ENCODE data around the gene DENND4B.
A peak's percentile ranks its signal among the peaks of the same experiment; 100 is the strongest.

Gene DENND4B

GRCh38 chr1:153886127-153886526 is 60.4 kb downstream of the DENND4B start:
- no peak for DNase-seq (ENCODE audit: low spot score)

GRCh38 chr1:153883223-153883622 is 63.3 kb downstream of the DENND4B start:
- no peak for DNase-seq (ENCODE audit: low spot score)

- DNase-seq (ENCODE audit: low spot score) = no peak
These were observed 64.1 kb downstream of the DENND4B start for GRCh38 chr1:153882296-153882912.

GRCh38 chr1:153881751-153882150 is 64.8 kb downstream of the DENND4B start:
- peak; percentile 66 for DNase-seq (ENCODE audit: low spot score)

GRCh38 chr1:153880962-153881361 is 65.6 kb downstream of the DENND4B start:
- DNase-seq (ENCODE audit: low spot score) = peak; percentile 95

- DNase-seq (ENCODE audit: low spot score) = no peak
These were observed 66.5 kb downstream of the DENND4B start for GRCh38 chr1:153880024-153880423.

Small RNA genes within 50 kb of the gene (small RNA-seq; reads per million reads assigned to genes)
- 0 to 0.04 reads per million in 2 experiments for gene AL831737.1
- gene MIR6737 = 0.03 to 0.04 reads per million in 2 experiments

Data from SK-N-DZ (cell line).